H9 (cell line): Measurements from ENCODE around the gene FSD1. TPM values are rescaled to one million over a fixed set of nuclear protein-coding genes. Genes with fewer than 3 reads are reported as not detected.
"Not testable (repeated sequence)": the region's sequence is repeated elsewhere in the genome, so short reads cannot be mapped to it uniquely, and the experiment has no call there.

Experiments
- DNase-seq: peaks from one replicate; pipeline ENCODE4 v3.0.0-alpha.2; 2017
- H2AFZ ChIP-seq: one replicate; pipeline ENCODE4 v1.6.1; 2013; ENCODE audit warnings: mild to moderate bottlenecking, low read length, control low read depth, moderate library complexity
- H2AK5ac ChIP-seq: 2 replicates; pipeline ENCODE4 v1.6.1; 2013; ENCODE audit warnings: low read length, control low read depth, mixed read lengths; ENCODE audit not compliant: insufficient read length
- H2BK120ac ChIP-seq: one replicate; pipeline ENCODE4 v1.6.1; 2013; ENCODE audit warnings: low read depth, mild to moderate bottlenecking, low read length, control low read depth, inconsistent platforms; ENCODE audit not compliant: poor library complexity, severe bottlenecking
- H2BK12ac ChIP-seq: 2 replicates; pipeline ENCODE4 v1.6.1; 2013; ENCODE audit warnings: low read length, control low read depth, mixed read lengths, low read depth; ENCODE audit not compliant: insufficient read length
- H2BK15ac ChIP-seq: 2 replicates; pipeline ENCODE4 v1.6.1; 2013; ENCODE audit warnings: low read depth, low read length, control low read depth
- H2BK20ac ChIP-seq: one replicate; pipeline ENCODE4 v1.6.1; 2013; ENCODE audit warnings: low read depth, mild to moderate bottlenecking, low read length, control low read depth, inconsistent platforms; ENCODE audit not compliant: poor library complexity, severe bottlenecking
- H2BK5ac ChIP-seq: 2 replicates; pipeline ENCODE4 v1.6.1; 2013; ENCODE audit warnings: low read length, control low read depth, mixed read lengths; ENCODE audit not compliant: insufficient read length
- H3K14ac ChIP-seq: 2 replicates; pipeline ENCODE4 v1.6.1; 2013; ENCODE audit warnings: low read length, control low read depth; ENCODE audit not compliant: insufficient read depth
- H3K18ac ChIP-seq: 2 replicates; pipeline ENCODE4 v1.6.1; 2013; ENCODE audit warnings: low read depth, mild to moderate bottlenecking, mixed read lengths, low read length, control low read depth; ENCODE audit not compliant: insufficient read length
- H3K23ac ChIP-seq: 2 replicates; pipeline ENCODE4 v1.6.1; 2013; ENCODE audit warnings: low read length, control low read depth, mixed read lengths, low read depth; ENCODE audit not compliant: insufficient read length
- H3K23me2 ChIP-seq: 2 replicates; pipeline ENCODE4 v1.6.1; 2013; ENCODE audit warnings: low read depth, mild to moderate bottlenecking, mixed read lengths, low read length, control low read depth; ENCODE audit not compliant: insufficient read length, poor library complexity, severe bottlenecking
- H3K27ac ChIP-seq: 2 replicates; pipeline ENCODE4 v1.5.1; 2013; ENCODE audit warnings: low read length, control low read depth, mixed read lengths, low read depth; ENCODE audit not compliant: insufficient read length
- H3K27me3 ChIP-seq: 2 replicates; pipeline ENCODE4 v1.6.1; 2013; ENCODE audit warnings: low read length, control low read depth, inconsistent platforms; ENCODE audit not compliant: insufficient read depth
- H3K4ac ChIP-seq: 2 replicates; pipeline ENCODE4 v1.6.1; 2013; ENCODE audit warnings: low read depth, mild to moderate bottlenecking, control low read depth, inconsistent platforms, low read length, moderate library complexity
- H3K4me1 ChIP-seq: 2 replicates; pipeline ENCODE4 v1.6.1; 2013; ENCODE audit warnings: low read length, control low read depth, inconsistent platforms; ENCODE audit not compliant: insufficient read depth
- H3K4me2 ChIP-seq: 2 replicates; pipeline ENCODE4 v1.6.1; 2013; ENCODE audit warnings: low read length, control low read depth, mixed read lengths; ENCODE audit not compliant: insufficient read length, insufficient read depth
- H3K56ac ChIP-seq: 2 replicates; pipeline ENCODE4 v1.6.1; 2013; ENCODE audit warnings: low read depth, mild to moderate bottlenecking, mixed read lengths, low read length, control low read depth; ENCODE audit not compliant: insufficient read length
- H3K79me1 ChIP-seq: 2 replicates; pipeline ENCODE4 v1.6.1; 2013; ENCODE audit warnings: low read depth, mild to moderate bottlenecking, moderate library complexity, low read length, control low read depth, inconsistent platforms; ENCODE audit not compliant: insufficient read depth, poor library complexity, severe bottlenecking
- H3K79me2 ChIP-seq: 2 replicates; pipeline ENCODE4 v1.6.1; 2013; ENCODE audit warnings: low read length, control low read depth, inconsistent platforms; ENCODE audit not compliant: insufficient read depth
- H3K9ac ChIP-seq: 2 replicates; pipeline ENCODE4 v1.6.1; 2013; ENCODE audit warnings: low read length, control low read depth, mixed read lengths; ENCODE audit not compliant: insufficient read length; ENCODE audit errors: extremely low read depth
- H3K9me3 ChIP-seq: one replicate; pipeline ENCODE4 v1.6.1; 2013; ENCODE audit warnings: low read depth, low read length, inconsistent platforms; ENCODE audit not compliant: control insufficient read depth
- H3T11ph ChIP-seq: one replicate; pipeline ENCODE4 v1.6.1; 2013; ENCODE audit warnings: mild to moderate bottlenecking, low read length, control low read depth, inconsistent platforms
- H4K20me1 ChIP-seq: one replicate; pipeline ENCODE4 v1.6.1; 2013; ENCODE audit not compliant: control insufficient read depth, insufficient read length, insufficient read depth
- H4K5ac ChIP-seq: 2 replicates; pipeline ENCODE4 v1.6.1; 2013; ENCODE audit warnings: low read depth, mild to moderate bottlenecking, mixed read lengths, low read length, control low read depth; ENCODE audit not compliant: insufficient read length
- H4K8ac ChIP-seq: replicated peaks from 2 replicates; pipeline ENCODE4 v1.6.1; 2013; ENCODE audit warnings: low read length, control low read depth, mixed read lengths, low read depth; ENCODE audit not compliant: insufficient read length
- H4K91ac ChIP-seq: 2 replicates; pipeline ENCODE4 v1.6.1; 2013; ENCODE audit warnings: low read depth, mild to moderate bottlenecking, moderate library complexity, mixed read lengths, low read length, control low read depth; ENCODE audit not compliant: insufficient read length
- H3K27ac Mint-ChIP-seq, 3 experiments: 2 replicates in 2 of 3; 3 replicates in 1 of 3; pipeline ENCODE4 v1.8.0; 2020 to 2021; ENCODE audit warnings: mixed read lengths in 3 of 3, mild to moderate bottlenecking in 1 of 3, moderate library complexity in 1 of 3
- H3K27me3 Mint-ChIP-seq: 2 replicates; pipeline ENCODE4 v1.8.0; 2021; ENCODE audit warnings: low read depth, mild to moderate bottlenecking, moderate library complexity, mixed read lengths
- H3K36me3 Mint-ChIP-seq, 3 experiments: 2 replicates in 2 of 3; 3 replicates in 1 of 3; pipeline ENCODE4 v1.8.0; 2020 to 2021; ENCODE audit warnings: low read depth in 3 of 3, mixed read lengths in 3 of 3; ENCODE audit not compliant: insufficient read depth in 1 of 3
- H3K4me1 Mint-ChIP-seq, 2 experiments: 2 replicates each; pipeline ENCODE4 v1.8.0; 2020; ENCODE audit warnings: mixed read lengths in 2 of 2
- H3K4me3 Mint-ChIP-seq, 2 experiments: 2 replicates in 1 of 2; 3 replicates in 1 of 2; pipeline ENCODE4 v1.8.0; 2020 to 2021; ENCODE audit warnings: mild to moderate bottlenecking in 2 of 2, mixed read lengths in 2 of 2, moderate library complexity in 1 of 2
- H3K9me3 Mint-ChIP-seq, 2 experiments: 2 replicates in 1 of 2; 3 replicates in 1 of 2; pipeline ENCODE4 v1.8.0; 2020; ENCODE audit warnings: mild to moderate bottlenecking in 2 of 2, mixed read lengths in 2 of 2, moderate library complexity in 1 of 2
- WGBS: extraction: QIAGEN DNeasy Blood & Tissue Kit; methylation state at CpG from one replicate; pipeline ENCODE4 v1.1.7; 2013; ENCODE audit warnings: missing lambda C conversion rate, low lambda C conversion rate, mixed read lengths; ENCODE audit not compliant: insufficient read length; ENCODE audit errors: extremely low coverage; 5-methylcytosine and 5-hydroxymethylcytosine counted together
- total RNA-seq: library from RNA; stranded (reverse); gene quantifications from 2 replicates; pipeline ENCODE4 v1.2.1, GENCODE V29; 2021
- TF ChIP-seq, protein P1 (sequence below): fragments of 200-600 bp; sonication (generic); conservative IDR thresholded peaks from 3 replicates; pipeline ENCODE4 v1.8.0; 2021; ENCODE audit warnings: antibody characterized with exemption, mild to moderate bottlenecking

Gene FSD1
- total RNA-seq, 1 experiment from 2014 or later: 53.6 TPM

DNA sequence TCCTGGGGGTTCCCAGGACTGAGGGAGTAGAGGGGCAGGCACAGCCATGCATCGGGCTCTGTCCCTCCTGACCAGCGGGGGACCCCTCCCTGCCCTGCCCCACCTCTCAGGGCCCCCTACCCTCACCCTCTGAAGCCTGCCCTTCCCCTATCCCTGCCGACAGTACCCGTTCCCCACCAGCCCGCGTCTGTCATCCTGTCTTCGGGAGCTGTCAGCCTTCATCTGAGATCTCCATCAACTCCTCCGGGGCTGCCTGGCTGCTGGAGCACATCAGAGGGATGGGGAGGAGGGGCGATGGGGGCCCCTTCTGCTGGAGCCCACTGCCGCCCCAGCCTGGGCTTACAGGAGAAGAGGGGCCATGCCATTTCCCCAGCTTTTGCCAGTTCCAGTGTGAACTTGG lies 31.5 kb upstream of the FSD1 start:
- Mint-ChIP-seq H3K4me1 (peaks cover 3 to 5% of the 10 kb centered on the region in 2 experiments), H3K4me3 (no peak overlapping the region), H3K27ac (peak overlapping the region in 1 of 3 experiments; percentile 90; a peak in 1 of 7 replicates), H3K27me3 (peaks cover 11% of the 10 kb centered on the region), H3K9me3 (no peaks in the 10 kb centered on the region), H3K36me3 (peaks cover 5 to 23% (median 9%) of the 10 kb centered on the region in 3 experiments; a peak in 6 of 7 replicates)
- Histone ChIP-seq H3K79me1 (no peaks in the 10 kb centered on the region), H2BK15ac (no peak overlapping the region), H4K91ac (no peak overlapping the region), H3K23me2 (no peaks in the 10 kb centered on the region), H3K79me2 (no peaks in the 10 kb centered on the region), H2BK20ac (no peak overlapping the region), H3K27me3 (no peaks in the 10 kb centered on the region), H3K27ac (no peak overlapping the region), H3K23ac (no peak overlapping the region), H3K56ac (no peak overlapping the region), H3T11ph (no peak overlapping the region), H2BK120ac (no peak overlapping the region), H3K4me1 (no peaks in the 10 kb centered on the region), H3K9ac (no peak overlapping the region), H4K8ac (no peak overlapping the region), H2BK5ac (no peak overlapping the region), H2BK12ac (no peak overlapping the region), H3K18ac (no peak overlapping the region), H4K20me1 (no peaks in the 10 kb centered on the region), H4K5ac (no peak overlapping the region), H2AFZ (no peak overlapping the region), H3K4ac (no peak overlapping the region), H3K4me2 (no peak overlapping the region), H3K9me3 (no peaks in the 10 kb centered on the region), H3K14ac (no peak overlapping the region), H2AK5ac (no peak overlapping the region)
- no peak for DNase-seq
- TF ChIP-seq, protein P1, sequence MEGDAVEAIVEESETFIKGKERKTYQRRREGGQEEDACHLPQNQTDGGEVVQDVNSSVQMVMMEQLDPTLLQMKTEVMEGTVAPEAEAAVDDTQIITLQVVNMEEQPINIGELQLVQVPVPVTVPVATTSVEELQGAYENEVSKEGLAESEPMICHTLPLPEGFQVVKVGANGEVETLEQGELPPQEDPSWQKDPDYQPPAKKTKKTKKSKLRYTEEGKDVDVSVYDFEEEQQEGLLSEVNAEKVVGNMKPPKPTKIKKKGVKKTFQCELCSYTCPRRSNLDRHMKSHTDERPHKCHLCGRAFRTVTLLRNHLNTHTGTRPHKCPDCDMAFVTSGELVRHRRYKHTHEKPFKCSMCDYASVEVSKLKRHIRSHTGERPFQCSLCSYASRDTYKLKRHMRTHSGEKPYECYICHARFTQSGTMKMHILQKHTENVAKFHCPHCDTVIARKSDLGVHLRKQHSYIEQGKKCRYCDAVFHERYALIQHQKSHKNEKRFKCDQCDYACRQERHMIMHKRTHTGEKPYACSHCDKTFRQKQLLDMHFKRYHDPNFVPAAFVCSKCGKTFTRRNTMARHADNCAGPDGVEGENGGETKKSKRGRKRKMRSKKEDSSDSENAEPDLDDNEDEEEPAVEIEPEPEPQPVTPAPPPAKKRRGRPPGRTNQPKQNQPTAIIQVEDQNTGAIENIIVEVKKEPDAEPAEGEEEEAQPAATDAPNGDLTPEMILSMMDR: no peak
- WGBS: no CpG with 5 or more reads among the region's 10 CpGs

DNA sequence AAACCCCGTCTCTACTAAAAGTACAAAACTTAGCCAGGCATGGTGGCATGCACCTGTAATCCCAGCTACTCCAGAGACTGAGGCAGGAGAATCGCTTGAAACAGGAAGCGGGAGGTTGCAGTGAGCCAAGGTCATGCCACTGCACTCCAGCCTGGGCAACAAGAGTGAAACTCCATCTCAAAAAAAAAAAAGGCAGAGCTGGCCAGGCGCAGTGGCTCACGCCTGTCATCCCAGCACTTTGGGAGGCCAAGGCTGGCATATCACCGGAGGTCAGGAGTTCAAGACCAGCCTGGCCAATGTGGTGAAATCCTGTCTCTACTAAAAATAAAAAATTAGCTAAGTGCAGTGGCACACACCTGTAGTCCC lies 30.1 kb upstream of the FSD1 start:
- H3K4me3 Mint-ChIP-seq, H2BK120ac ChIP-seq: not testable (repeated sequence)

More for the DNA sequence above, 30.1 kb upstream of the FSD1 start:
- H4K91ac ChIP-seq, H3K56ac ChIP-seq, H3K23me2 ChIP-seq, H3K9ac ChIP-seq, H2BK5ac ChIP-seq, H2AFZ ChIP-seq, H3K4me1 ChIP-seq, H4K20me1 ChIP-seq, H3K9me3 Mint-ChIP-seq, H2BK20ac ChIP-seq, H2BK15ac ChIP-seq, H3K79me1 ChIP-seq, H4K8ac ChIP-seq, H3K23ac ChIP-seq, H3T11ph ChIP-seq, H2AK5ac ChIP-seq, H3K4ac ChIP-seq, H2BK12ac ChIP-seq, H3K4me2 ChIP-seq, H3K27ac Mint-ChIP-seq, H4K5ac ChIP-seq, H3K14ac ChIP-seq, H3K79me2 ChIP-seq, H3K18ac ChIP-seq, DNase-seq, H3K27ac ChIP-seq, H3K9me3 ChIP-seq, H3K27me3 ChIP-seq: not testable (repeated sequence)
- WGBS: no CpG with 5 or more reads among the region's 6 CpGs
- Mint-ChIP-seq H3K4me1 (peaks cover 5 to 12% of the 10 kb centered on the region in 2 experiments), H3K27me3 (peaks cover 22% of the 10 kb centered on the region), H3K36me3 (peaks cover 0 to 15% (median 3%) of the 10 kb centered on the region in 3 experiments; a peak in 5 of 7 replicates)
